BJ (cell line): Measurements from ENCODE around the gene TTC28. TPM values are rescaled to one million over a fixed set of nuclear protein-coding genes. Genes with fewer than 3 reads are reported as not detected.

Source experiments
- CTCF ChIA-PET: fragments of 350-600 bp; formaldehyde crosslinking; extraction: SDS; loops from one replicate; lab custom pipeline; 2021; ENCODE audit warnings: antibody characterized with exemption, inconsistent platforms; lab: Yijun Ruan, JAX
- POLR2A ChIA-PET: fragments of 300-600 bp; sonication (Branson Sonifier 250); formaldehyde crosslinking; extraction: SDS; loops from one replicate; lab custom pipeline; 2021; ENCODE audit warnings: antibody characterized with exemption; lab: Charles Lee
- DNase-seq: peaks from one replicate; pipeline ENCODE4 v3.0.0-alpha.2; 2011; ENCODE audit warnings: low read depth
- H3K27me3 ChIP-seq: 2 replicates; pipeline ENCODE4 v1.6.0; 2011; ENCODE audit warnings: low read length; ENCODE audit not compliant: control insufficient read depth, insufficient read depth
- H3K36me3 ChIP-seq: 2 replicates; pipeline ENCODE4 v1.5.1; 2011; ENCODE audit warnings: low read length; ENCODE audit not compliant: control insufficient read depth, insufficient read depth
- H3K4me3 ChIP-seq: 2 replicates; pipeline ENCODE4 v1.5.1; 2011; ENCODE audit warnings: low read depth, mild to moderate bottlenecking, control low read depth, low read length
- polyA plus RNA-seq: library from polyadenylated mRNA; depleted of rRNA; stranded (reverse); fragments of >200 nt; gene quantifications from 2 replicates; pipeline ENCODE4 v1.2.3, GENCODE V29; 2011
- TF ChIP-seq, protein P1 (sequence below): IDR thresholded peaks from 2 replicates; pipeline ENCODE4 v1.5.1; 2011; ENCODE audit warnings: low read depth, mild to moderate bottlenecking, control low read depth, inconsistent platforms, low read length, moderate library complexity; ENCODE audit not compliant: insufficient read depth

TTC28 gene
- polyA plus RNA-seq, 1 experiment, result 8.7 TPM

DNA sequence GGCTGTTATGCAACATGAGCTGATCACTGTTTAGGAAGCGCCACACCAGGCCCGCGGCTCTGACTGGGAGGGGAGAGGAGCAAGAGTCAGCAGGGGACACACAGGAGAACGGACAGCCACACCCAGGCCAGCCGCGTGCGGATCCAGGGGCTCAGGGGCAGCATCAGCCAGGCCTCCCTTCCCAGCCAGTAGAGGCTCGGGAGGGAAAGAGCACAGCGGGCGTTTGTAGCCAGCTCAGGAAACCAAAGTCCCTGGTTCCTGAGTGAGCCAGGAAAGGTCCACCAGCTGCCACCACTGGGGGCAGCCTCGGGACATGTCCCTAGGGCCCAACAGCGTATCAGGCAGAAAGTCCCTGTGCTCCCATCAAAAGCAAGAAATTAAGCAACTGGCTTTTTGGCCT is 688.8 kb downstream of the TTC28 start:
- peaks cover 11% of the 10 kb centered on the region for H3K36me3 ChIP-seq
- POLR2A ChIA-PET, result interaction anchor here (0.6 kb wide), 1 partner anchor 86 kb away, joined by 4 read pairs; no protein-coding TSS in a partner anchor
- TF ChIP-seq, protein P1, sequence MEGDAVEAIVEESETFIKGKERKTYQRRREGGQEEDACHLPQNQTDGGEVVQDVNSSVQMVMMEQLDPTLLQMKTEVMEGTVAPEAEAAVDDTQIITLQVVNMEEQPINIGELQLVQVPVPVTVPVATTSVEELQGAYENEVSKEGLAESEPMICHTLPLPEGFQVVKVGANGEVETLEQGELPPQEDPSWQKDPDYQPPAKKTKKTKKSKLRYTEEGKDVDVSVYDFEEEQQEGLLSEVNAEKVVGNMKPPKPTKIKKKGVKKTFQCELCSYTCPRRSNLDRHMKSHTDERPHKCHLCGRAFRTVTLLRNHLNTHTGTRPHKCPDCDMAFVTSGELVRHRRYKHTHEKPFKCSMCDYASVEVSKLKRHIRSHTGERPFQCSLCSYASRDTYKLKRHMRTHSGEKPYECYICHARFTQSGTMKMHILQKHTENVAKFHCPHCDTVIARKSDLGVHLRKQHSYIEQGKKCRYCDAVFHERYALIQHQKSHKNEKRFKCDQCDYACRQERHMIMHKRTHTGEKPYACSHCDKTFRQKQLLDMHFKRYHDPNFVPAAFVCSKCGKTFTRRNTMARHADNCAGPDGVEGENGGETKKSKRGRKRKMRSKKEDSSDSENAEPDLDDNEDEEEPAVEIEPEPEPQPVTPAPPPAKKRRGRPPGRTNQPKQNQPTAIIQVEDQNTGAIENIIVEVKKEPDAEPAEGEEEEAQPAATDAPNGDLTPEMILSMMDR, result peak; percentile 38; the same call in 1 of the 2 replicates
- no peak overlapping the region for H3K4me3 ChIP-seq
- CTCF ChIA-PET, result interaction anchor here (1.0 to 1.7 kb wide), 2 partner anchors 8 to 10 kb away, joined by 3 to 4 read pairs; no protein-coding TSS in a partner anchor
- DNase-seq, result no peak
- H3K27me3 ChIP-seq, result no peaks in the 10 kb centered on the region

DNA sequence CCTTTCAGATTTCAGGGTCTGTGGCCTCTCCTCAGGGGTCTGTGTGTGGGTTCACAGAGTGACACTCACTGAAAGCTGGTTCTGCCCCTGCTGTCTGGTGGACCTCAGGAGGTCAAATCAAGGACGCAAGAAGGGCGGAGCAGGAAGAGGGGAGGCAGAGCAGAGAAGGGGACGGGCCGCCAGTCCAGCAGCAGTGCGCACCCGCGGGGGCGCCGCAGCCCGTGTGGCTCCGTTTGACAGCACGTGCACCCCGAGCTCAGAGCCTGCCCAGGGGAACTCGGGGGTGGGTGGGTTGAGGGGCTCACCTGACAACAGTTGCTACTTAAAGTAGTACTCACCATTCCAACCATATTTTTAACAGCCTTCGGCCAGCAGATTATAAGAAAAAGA is 689.2 kb downstream of the TTC28 start:
- Histone ChIP-seq H3K27me3 (no peaks in the 10 kb centered on the region), H3K4me3 (no peak overlapping the region), H3K36me3 (peaks cover 10% of the 10 kb centered on the region)
- no peak for DNase-seq
- CTCF ChIA-PET, result interaction anchor here (1.0 to 1.7 kb wide), 2 partner anchors 9 to 10 kb away, joined by 3 to 4 read pairs; no protein-coding TSS in a partner anchor
- TF ChIP-seq, protein P1, result no peak
- POLR2A ChIA-PET, result no interaction called here

DNA sequence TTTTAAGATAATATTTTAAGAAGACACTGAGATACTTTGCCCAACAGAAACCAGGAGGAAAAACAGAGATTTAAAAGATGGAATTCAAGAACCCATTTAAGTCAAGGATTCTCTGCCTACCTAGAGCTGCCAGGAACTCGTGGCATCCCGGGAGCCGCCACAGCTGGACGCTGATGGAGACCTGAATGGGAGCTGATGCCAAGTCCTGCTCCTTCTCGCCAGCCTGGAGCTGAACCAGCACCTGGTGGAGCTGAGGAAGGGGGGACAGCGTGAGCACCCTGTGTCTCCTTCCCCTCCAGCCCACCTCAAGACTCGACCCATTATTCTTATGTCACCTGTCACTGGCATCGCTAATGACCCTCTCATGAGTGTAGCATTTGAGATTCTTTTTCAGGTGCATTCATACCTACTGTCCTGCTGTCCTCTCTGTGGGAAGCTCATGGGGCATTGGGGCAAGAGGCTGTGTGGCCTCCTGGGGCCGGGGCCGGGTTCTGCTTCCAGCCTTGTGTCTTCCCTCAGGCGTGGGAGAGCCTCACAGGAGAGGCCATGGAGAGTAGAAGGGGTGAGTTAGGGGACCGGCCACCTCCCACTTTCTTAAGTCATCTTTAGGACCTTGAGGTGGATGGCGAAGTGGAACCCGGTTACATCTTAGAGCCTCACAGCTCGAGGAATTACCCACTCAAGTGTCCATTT is 689.7 kb downstream of the TTC28 start:
- ChIA-PET POLR2A (no interaction called here), CTCF (interaction anchor here (1.0 to 1.7 kb wide), 3 partner anchors 9 to 13 kb away, joined by 3 to 4 read pairs (median 4); no protein-coding TSS in a partner anchor)
- no peak for DNase-seq
- Histone ChIP-seq H3K36me3 (peaks cover 10% of the 10 kb centered on the region), H3K4me3 (no peak overlapping the region), H3K27me3 (no peaks in the 10 kb centered on the region)
- TF ChIP-seq, protein P1, result no peak

DNA sequence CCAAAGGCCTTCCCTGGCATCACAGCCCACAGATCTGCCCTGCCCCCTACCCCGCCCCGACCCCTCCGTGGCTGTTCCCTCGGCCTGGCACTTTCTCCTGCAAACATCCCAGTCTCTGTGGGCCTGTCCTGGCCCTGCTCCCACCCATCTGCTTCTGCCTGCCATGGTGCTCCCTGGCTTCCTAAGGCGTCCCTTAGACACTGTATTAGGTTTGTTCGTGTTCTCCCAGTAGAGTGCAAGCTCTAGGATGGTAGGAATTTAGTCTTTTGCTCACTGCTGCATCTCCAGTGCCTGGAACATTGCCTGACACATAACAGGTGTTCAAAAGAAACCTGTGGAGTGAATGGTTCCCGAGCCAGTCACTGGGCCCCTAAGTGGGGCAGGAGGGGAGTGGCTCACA is 690.9 kb downstream of the TTC28 start:
- Histone ChIP-seq H3K4me3 (no peak overlapping the region), H3K27me3 (no peaks in the 10 kb centered on the region), H3K36me3 (peaks cover 14% of the 10 kb centered on the region)
- POLR2A ChIA-PET, result interaction anchor here (0.6 to 0.7 kb wide), 3 partner anchors 9 to 83 kb away, joined by 3 to 16 read pairs (median 9); no protein-coding TSS in a partner anchor
- TF ChIP-seq, protein P1, result no peak
- CTCF ChIA-PET, result interaction anchor here (1.5 kb wide), 1 partner anchor 10 kb away, joined by 3 read pairs; no protein-coding TSS in a partner anchor
- no peak for DNase-seq

DNA sequence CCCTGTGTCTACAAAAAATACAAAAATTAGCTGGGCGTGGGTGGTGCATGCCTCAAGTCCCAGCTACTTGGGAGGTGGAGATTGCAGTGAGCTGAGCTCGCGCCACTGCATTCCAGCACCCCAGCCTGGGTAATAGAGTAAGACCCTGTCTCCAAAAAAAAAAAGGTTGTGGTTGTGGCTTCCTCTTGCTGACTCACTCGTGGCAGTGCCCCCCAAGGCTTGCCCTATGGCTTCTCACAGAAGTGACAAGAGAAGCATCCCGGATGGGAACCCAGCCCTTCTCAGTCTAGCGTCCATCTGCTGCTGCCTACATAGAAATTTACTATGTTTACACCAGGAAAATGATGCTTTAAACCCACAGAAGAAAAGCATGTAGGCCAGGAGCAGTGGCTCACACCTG is 692.1 kb downstream of the TTC28 start:
- CTCF ChIA-PET, result interaction anchor here (0.7 to 1.3 kb wide), 3 partner anchors 32 to 669 kb away, joined by 3 read pairs; no protein-coding TSS in a partner anchor

More for the DNA sequence above, 692.1 kb downstream of the TTC28 start:
- H3K27me3 ChIP-seq, result no peaks in the 10 kb centered on the region
- peaks cover 14% of the 10 kb centered on the region for H3K36me3 ChIP-seq
- no peak overlapping the region for H3K4me3 ChIP-seq
- peak; percentile 47 for DNase-seq
- TF ChIP-seq, protein P1, result no peak
- POLR2A ChIA-PET, result interaction anchor here (0.6 kb wide), 1 partner anchor 96 kb away, joined by 4 read pairs; no protein-coding TSS in a partner anchor
